ENCODE measurements around the gene ARPC1A. TPM values are rescaled to one million over a fixed set of nuclear protein-coding genes. Genes with fewer than 3 reads are reported as not detected.
A peak's percentile ranks its signal among the peaks of the same experiment; 100 is the strongest.

ARPC1A gene
- polyA plus RNA-seq, 1 donor from 2014 or later = 154 TPM

GRCh38 chr7:99409806-99410205, 84.1 kb downstream of the ARPC1A start:
- H4K20me1 ChIP-seq (ENCODE audit: insufficient read depth) = no peaks in the 10 kb centered on the region
- H2AFZ ChIP-seq (ENCODE audit: low read depth, low read length) = no peak overlapping the region
- no peaks in the 10 kb centered on the region for H3K9me3 ChIP-seq (ENCODE audit: low read length)
- no peak for TF ChIP-seq MXI1 (conservative IDR thresholded peaks at IDR 0.05; ENCODE audit: poor library complexity, severe bottlenecking)
- no peak for TF ChIP-seq REST (IDR thresholded peaks at IDR 0.05; ENCODE audit: borderline replicate concordance)
- no peak for TF ChIP-seq POLR2AphosphoS5 (IDR thresholded peaks at IDR 0.05)
- TF ChIP-seq RAD21 (conservative IDR thresholded peaks at IDR 0.05) = no peak
- TF ChIP-seq CTCF (IDR thresholded peaks at IDR 0.05; ENCODE audit: poor library complexity, severe bottlenecking) = no peak
- TF ChIP-seq TAF1 (IDR thresholded peaks at IDR 0.05; ENCODE audit: low read depth) = no peak
- no peak for TF ChIP-seq EZH2 (IDR thresholded peaks at IDR 0.05; ENCODE audit: borderline replicate concordance, insufficient read depth, low read length, poor library complexity, severe bottlenecking)
- no peak for TF ChIP-seq SMC3 (conservative IDR thresholded peaks at IDR 0.05; ENCODE audit: poor library complexity)
- no peak for TF ChIP-seq EP300 (conservative IDR thresholded peaks at IDR 0.05; ENCODE audit: poor library complexity, severe bottlenecking)
- H3K9ac ChIP-seq (ENCODE audit: low read length) = peak overlapping the region; percentile 94
- peaks cover 3% of the 10 kb centered on the region for H3F3A ChIP-seq (ENCODE audit: insufficient read depth, low read length, poor library complexity, severe bottlenecking)
- no peaks in the 10 kb centered on the region for H3K27me3 ChIP-seq (ENCODE audit: insufficient read depth, low read depth, low read length)
- peak overlapping the region; percentile 88 for H3K4me2 ChIP-seq (ENCODE audit: low read length)
- peak overlapping the region; percentile 93 for H3K4me3 ChIP-seq (ENCODE audit: low read length)
- H3K27ac ChIP-seq (ENCODE audit: low read length) = peak overlapping the region; percentile 97
- peaks cover 56% of the 10 kb centered on the region for H3K79me2 ChIP-seq (replicated peaks; ENCODE audit: insufficient read depth, low read length)
- no peaks in the 10 kb centered on the region for H3K36me3 ChIP-seq (ENCODE audit: insufficient read depth, low read length)
- no peaks in the 10 kb centered on the region for H3K9me2 ChIP-seq (ENCODE audit: insufficient read depth, low read length)

GRCh38 chr7:99410635-99411034, 84.9 kb downstream of the ARPC1A start:
- TF ChIP-seq EP300 (conservative IDR thresholded peaks at IDR 0.05; ENCODE audit: poor library complexity, severe bottlenecking) = no peak
- TF ChIP-seq POLR2AphosphoS5 (IDR thresholded peaks at IDR 0.05) = no peak
- no peak for TF ChIP-seq SMC3 (conservative IDR thresholded peaks at IDR 0.05; ENCODE audit: poor library complexity)
- no peak for TF ChIP-seq REST (IDR thresholded peaks at IDR 0.05; ENCODE audit: borderline replicate concordance)
- no peak for TF ChIP-seq TAF1 (IDR thresholded peaks at IDR 0.05; ENCODE audit: low read depth)
- no peak for TF ChIP-seq EZH2 (IDR thresholded peaks at IDR 0.05; ENCODE audit: borderline replicate concordance, insufficient read depth, low read length, poor library complexity, severe bottlenecking)
- peaks cover 54% of the 10 kb centered on the region for H3K79me2 ChIP-seq (replicated peaks; ENCODE audit: insufficient read depth, low read length)

More at GRCh38 chr7:99410635-99411034, 84.9 kb downstream of the ARPC1A start:
- no peaks in the 10 kb centered on the region for H3K27me3 ChIP-seq (ENCODE audit: insufficient read depth, low read depth, low read length)
- peaks cover 3% of the 10 kb centered on the region for H3F3A ChIP-seq (ENCODE audit: insufficient read depth, low read length, poor library complexity, severe bottlenecking)
- H4K20me1 ChIP-seq (ENCODE audit: insufficient read depth) = no peaks in the 10 kb centered on the region
- no peak overlapping the region for H3K9ac ChIP-seq (ENCODE audit: low read length)
- H3K9me2 ChIP-seq (ENCODE audit: insufficient read depth, low read length) = no peaks in the 10 kb centered on the region
- no peaks in the 10 kb centered on the region for H3K9me3 ChIP-seq (ENCODE audit: low read length)
- no peak overlapping the region for H3K27ac ChIP-seq (ENCODE audit: low read length)
- no peak overlapping the region for H3K4me2 ChIP-seq (ENCODE audit: low read length)
- H2AFZ ChIP-seq (ENCODE audit: low read depth, low read length) = no peak overlapping the region
- peak overlapping the region; percentile 93 for H3K4me3 ChIP-seq (ENCODE audit: low read length)
- H3K36me3 ChIP-seq (ENCODE audit: insufficient read depth, low read length) = no peaks in the 10 kb centered on the region

Measured in neural cell (in vitro differentiated cells).